Skeletal muscle satellite cell (primary cell): ENCODE data around the gene RIMKLA.
A peak's percentile ranks its signal among the peaks of the same experiment; 100 is the strongest.

Experiments
- H3K27me3 ChIP-seq: 2 replicates; pipeline ENCODE4 v1.7.0; 2013; ENCODE audit warnings: low read length; ENCODE audit not compliant: control insufficient read depth, insufficient read depth
- H3K36me3 ChIP-seq: 2 replicates; pipeline ENCODE4 v1.7.0; 2013; ENCODE audit warnings: mild to moderate bottlenecking, control low read depth, low read length; ENCODE audit not compliant: insufficient read depth
- H3K4me1 ChIP-seq: 2 replicates; pipeline ENCODE4 v1.7.0; 2013; ENCODE audit warnings: low read length; ENCODE audit not compliant: control insufficient read depth, insufficient read depth
- H3K4me2 ChIP-seq: 2 replicates; pipeline ENCODE4 v1.7.0; 2013; ENCODE audit warnings: mild to moderate bottlenecking, low read length
- H3K4me3 ChIP-seq: 2 replicates; pipeline ENCODE4 v1.7.0; 2013; ENCODE audit warnings: low read length
- H3K9ac ChIP-seq: 2 replicates; pipeline ENCODE4 v1.7.0; 2013; ENCODE audit warnings: mild to moderate bottlenecking, low read depth, low read length, moderate library complexity
- H3K9me3 ChIP-seq: replicated peaks from 2 replicates; pipeline ENCODE4 v1.7.0; 2013; ENCODE audit warnings: mild to moderate bottlenecking, control low read depth, low read length

RIMKLA gene

DNA sequence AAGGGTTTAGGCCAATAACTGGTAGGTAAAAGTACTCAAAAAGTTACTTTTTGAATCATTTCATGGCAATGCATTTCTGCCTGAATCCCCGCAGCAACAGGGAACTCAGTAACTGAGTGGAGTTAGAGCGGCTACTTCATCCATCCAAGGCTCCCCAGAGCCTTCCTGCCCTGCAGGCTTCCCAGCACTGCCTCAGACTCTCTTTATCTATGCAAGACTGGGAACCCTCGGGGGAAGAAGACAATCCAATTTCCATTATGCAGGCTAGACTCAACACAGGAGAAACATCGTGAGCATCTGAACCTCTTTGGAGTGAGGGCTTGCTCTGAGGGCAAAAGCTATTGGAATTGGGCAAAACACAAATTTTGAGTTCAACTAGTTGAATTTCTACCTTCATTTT lies 52.1 kb downstream of the RIMKLA start:
- H3K36me3 ChIP-seq, result no peaks in the 10 kb centered on the region
- H3K4me3 ChIP-seq, result no peak overlapping the region

DNA sequence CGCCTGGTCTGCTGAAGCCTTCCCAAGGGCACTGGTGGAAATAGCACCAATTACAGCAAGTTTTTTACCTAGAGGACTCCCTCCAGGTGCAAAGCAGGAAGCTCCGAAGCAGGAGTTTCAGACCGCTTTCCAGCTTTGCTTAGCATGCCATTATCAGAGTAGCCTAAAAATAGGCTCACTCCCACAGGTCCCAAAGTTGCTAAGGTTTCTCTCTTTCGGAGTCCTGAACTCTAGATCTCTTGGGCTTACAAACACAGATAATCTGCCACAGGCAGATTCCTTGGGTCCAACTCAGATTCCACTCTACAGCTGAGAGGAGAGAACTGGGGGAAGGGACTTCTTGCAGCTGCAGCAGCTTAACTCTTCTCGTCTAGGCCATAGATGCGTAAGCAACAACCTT lies 52.8 kb downstream of the RIMKLA start:
- H3K36me3 ChIP-seq, result no peaks in the 10 kb centered on the region
- H3K4me3 ChIP-seq, result no peak overlapping the region
- no peak overlapping the region for H3K9ac ChIP-seq
- H3K4me1 ChIP-seq, result no peaks in the 10 kb centered on the region
- H3K27me3 ChIP-seq, result peaks cover 19% of the 10 kb centered on the region
- H3K9me3 ChIP-seq, result no peaks in the 10 kb centered on the region
- no peak overlapping the region for H3K4me2 ChIP-seq

More for the DNA sequence above, 52.1 kb downstream of the RIMKLA start:
- Histone ChIP-seq H3K27me3 (peaks cover 19% of the 10 kb centered on the region), H3K4me1 (no peaks in the 10 kb centered on the region), H3K9me3 (no peaks in the 10 kb centered on the region), H3K4me2 (no peak overlapping the region), H3K9ac (no peak overlapping the region)

DNA sequence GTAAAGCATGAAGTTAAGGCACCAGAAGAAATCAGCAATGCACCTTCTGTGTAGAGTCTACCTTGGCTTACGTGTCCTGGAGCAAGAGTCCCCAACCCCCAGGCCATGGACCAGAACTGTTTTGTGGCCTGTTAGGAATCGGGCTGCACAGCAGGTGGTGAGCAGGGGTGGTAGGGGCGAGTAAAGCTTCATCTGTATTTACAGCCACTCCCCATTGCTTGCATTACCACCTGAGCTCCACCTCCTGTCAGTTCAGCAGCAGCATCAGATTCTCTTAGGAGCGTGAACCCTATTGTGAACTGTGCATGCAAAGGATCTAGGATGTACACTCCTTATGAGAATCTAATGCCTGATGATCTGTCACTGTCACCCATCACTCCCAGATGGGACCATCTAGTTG lies 53.7 kb downstream of the RIMKLA start:
- Histone ChIP-seq H3K4me1 (no peaks in the 10 kb centered on the region), H3K4me3 (no peak overlapping the region), H3K27me3 (peaks cover 19% of the 10 kb centered on the region), H3K4me2 (no peak overlapping the region), H3K9me3 (no peaks in the 10 kb centered on the region), H3K36me3 (no peaks in the 10 kb centered on the region), H3K9ac (no peak overlapping the region)

DNA sequence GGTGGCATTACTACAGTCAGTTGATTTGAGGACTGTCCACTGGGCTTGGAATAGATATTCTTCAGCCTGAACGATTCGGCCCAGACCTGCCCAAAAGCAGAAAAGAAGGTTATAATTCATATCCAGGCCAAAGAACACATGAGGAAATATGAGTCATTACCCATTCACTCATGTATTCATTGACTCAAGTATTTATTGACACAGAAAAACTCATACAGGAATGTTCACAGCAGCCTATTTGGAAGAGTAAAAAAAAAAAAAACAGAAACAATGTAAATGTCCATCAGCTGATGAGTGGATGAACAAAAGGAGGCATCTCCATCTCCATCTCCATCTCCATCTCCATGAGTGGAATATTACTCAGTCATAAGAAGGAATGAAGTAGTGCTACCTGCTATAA lies 59.3 kb downstream of the RIMKLA start:
- Histone ChIP-seq H3K4me1 (peaks cover 11% of the 10 kb centered on the region), H3K27me3 (peaks cover 4% of the 10 kb centered on the region), H3K9ac (no peak overlapping the region), H3K36me3 (no peaks in the 10 kb centered on the region), H3K4me3 (no peak overlapping the region), H3K4me2 (no peak overlapping the region), H3K9me3 (no peaks in the 10 kb centered on the region)

DNA sequence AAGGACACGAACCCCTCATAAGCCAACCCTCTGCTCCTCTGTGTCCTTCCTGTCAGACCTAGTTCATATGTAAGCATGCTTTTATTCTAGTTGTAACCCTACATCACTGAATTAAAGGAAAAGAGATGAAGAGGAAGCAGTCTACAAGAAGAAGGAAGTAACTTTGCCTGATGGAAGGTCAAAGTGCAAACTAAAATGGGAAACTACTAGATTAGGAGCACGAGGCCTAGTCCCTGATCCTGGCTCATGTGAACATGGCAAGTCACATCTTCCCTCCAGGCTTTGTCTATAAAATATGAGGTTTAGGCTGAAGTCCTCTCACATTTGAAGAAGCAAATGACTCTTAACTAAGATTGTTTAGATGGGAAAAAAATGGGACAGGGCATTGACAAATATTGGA lies 62.1 kb downstream of the RIMKLA start:
- Histone ChIP-seq H3K4me2 (no peak overlapping the region), H3K27me3 (peaks cover 4% of the 10 kb centered on the region), H3K9me3 (no peaks in the 10 kb centered on the region), H3K9ac (no peak overlapping the region), H3K36me3 (no peaks in the 10 kb centered on the region), H3K4me1 (peaks cover 11% of the 10 kb centered on the region), H3K4me3 (no peak overlapping the region)

DNA sequence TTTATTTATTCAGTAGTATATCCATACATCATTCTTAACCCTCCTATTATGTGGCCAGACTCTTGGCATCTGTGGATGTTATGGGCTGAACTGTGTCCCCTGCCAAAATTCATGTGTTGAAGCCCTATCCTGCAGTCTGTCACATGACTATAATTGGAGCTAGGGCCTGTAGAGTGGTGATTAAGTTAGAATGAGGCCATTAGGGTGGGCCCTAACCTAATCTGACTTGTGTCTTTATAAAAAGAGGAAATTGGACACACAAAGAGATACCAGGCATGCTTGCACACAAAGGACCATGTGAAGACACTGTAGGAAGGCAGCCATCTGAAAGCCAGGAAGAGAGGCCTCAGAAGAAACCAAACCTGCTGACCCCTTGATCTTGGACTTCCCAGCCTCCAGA lies 68.7 kb downstream of the RIMKLA start:
- Histone ChIP-seq H3K4me3 (no peak overlapping the region), H3K36me3 (no peaks in the 10 kb centered on the region), H3K9me3 (no peaks in the 10 kb centered on the region), H3K4me1 (no peaks in the 10 kb centered on the region), H3K9ac (no peak overlapping the region), H3K27me3 (no peaks in the 10 kb centered on the region), H3K4me2 (no peak overlapping the region)

DNA sequence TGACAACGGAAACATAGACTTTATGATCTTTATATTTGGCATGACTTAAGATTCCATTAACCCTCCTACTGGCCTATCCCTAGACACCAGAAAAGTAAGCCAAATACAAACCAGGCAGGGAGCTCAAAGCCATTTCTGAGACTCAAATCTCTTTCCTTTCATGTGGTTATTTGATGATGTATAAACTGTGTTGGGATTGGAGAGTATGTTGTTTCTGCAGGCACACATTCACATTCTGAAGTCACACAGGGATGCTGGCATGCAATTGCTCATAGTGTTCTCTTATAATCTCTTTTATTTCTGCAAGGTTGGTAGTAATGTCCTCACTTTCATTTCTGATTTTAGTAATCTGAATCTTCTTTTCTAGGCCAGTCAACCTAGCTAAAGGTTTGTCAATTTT lies 69.5 kb downstream of the RIMKLA start:
- no peak overlapping the region for H3K9ac ChIP-seq
- no peaks in the 10 kb centered on the region for H3K36me3 ChIP-seq
- H3K9me3 ChIP-seq, result no peaks in the 10 kb centered on the region
- H3K27me3 ChIP-seq, result no peaks in the 10 kb centered on the region
- H3K4me1 ChIP-seq, result no peaks in the 10 kb centered on the region
- no peak overlapping the region for H3K4me2 ChIP-seq
- no peak overlapping the region for H3K4me3 ChIP-seq

DNA sequence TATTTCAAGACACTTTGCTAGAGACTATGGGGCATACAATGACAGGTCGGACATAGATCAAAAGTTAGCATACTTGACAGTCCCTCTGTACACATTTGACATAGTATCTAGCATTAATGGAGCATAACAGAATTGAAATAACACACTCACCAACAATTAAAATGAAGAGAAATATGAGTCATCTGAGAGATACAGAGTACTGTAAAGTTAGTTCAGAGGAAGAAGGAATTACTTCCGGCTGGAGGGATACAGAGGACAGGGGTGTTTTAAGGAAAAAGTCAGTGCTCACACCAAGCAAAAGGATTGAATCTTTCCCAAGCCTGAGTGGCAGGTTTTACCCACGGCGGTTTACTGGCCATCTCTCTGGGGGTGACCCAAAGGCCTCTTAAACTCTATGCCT lies 72.8 kb downstream of the RIMKLA start:
- H3K9ac ChIP-seq, result no peak overlapping the region
- no peak overlapping the region for H3K4me2 ChIP-seq
- H3K9me3 ChIP-seq, result no peaks in the 10 kb centered on the region
- H3K36me3 ChIP-seq, result no peaks in the 10 kb centered on the region
- H3K27me3 ChIP-seq, result no peaks in the 10 kb centered on the region
- no peak overlapping the region for H3K4me3 ChIP-seq
- H3K4me1 ChIP-seq, result peaks cover 14% of the 10 kb centered on the region

DNA sequence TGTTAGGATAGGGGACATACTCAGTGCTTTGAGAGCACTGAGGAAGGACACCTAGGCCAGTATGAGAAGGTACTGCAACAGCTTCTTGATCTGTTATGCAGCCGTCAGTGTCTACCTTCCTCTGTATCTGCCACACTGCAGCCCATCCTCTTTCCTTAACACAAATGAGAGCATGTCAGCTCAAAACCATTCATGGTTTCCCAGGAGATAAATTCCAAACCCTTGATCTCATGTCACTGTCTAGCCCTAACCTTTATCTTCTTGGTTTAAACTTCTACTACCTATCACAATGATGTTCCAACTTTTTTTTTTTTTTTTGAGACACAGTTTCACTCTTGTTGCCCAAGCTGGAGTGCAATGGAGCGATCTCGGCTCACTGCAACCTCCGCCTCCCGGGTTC lies 73.8 kb downstream of the RIMKLA start:
- H3K9ac ChIP-seq, result no peak overlapping the region
- no peaks in the 10 kb centered on the region for H3K27me3 ChIP-seq
- no peak overlapping the region for H3K4me3 ChIP-seq
- no peaks in the 10 kb centered on the region for H3K9me3 ChIP-seq
- peaks cover 14% of the 10 kb centered on the region for H3K4me1 ChIP-seq
- H3K4me2 ChIP-seq, result no peak overlapping the region
- no peaks in the 10 kb centered on the region for H3K36me3 ChIP-seq

DNA sequence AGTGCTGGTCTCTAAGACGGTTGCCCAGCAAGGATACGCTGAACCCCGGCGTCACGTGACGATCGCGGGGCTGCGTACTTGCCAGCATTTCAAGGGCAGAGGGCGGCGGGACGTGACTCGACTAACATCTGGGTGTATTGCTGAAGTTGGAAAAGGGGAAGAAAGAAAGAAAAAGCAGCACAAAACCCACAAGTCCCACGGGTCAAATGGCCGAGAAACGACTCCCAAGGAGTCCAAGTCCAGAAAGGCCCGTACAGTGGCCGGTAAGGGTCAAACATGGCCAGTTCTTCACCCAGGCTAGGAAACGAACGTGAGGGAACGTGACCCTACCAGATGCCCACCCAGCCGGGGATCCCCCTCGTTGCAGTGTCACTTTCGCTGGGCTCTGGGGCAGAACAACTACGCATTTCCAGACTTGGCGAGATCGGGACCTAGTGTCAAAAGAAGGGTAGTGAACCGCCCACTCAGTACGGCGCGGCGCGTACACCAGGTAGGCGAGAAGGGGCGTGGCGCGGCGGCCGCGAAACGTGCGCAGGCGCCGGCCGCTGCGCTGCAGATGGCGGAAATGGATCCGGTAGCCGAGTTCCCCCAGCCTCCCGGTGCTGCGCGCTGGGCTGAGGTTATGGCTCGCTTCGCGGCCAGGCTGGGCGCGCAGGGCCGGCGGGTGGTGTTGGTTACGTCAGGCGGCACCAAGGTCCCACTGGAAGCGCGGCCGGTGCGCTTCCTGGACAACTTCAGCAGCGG lies 75.6 kb downstream of the RIMKLA start, which contains the start of the genes PPCS and ZMYND12:
TSS of gene PPCS (plus strand) at position 534 of the 744 bp plus-strand sequence. CDS start at position 557, 23 bp downstream.
TSS of gene ZMYND12 (minus strand) at position 13 of the 744 bp plus-strand sequence. CDS start 25 bp downstream, outside the sequence.
- Histone ChIP-seq H3K27me3 (no peaks in the 10 kb centered on the region), H3K36me3 (peaks cover 6% of the 10 kb centered on the region), H3K9me3 (no peaks in the 10 kb centered on the region), H3K9ac (peak within 1 kb of the TSS; percentile 93), H3K4me2 (peak within 1 kb of the TSS; percentile 100), H3K4me3 (peak within 1 kb of the TSS; percentile 99), H3K4me1 (peaks cover 14% of the 10 kb centered on the region)

DNA sequence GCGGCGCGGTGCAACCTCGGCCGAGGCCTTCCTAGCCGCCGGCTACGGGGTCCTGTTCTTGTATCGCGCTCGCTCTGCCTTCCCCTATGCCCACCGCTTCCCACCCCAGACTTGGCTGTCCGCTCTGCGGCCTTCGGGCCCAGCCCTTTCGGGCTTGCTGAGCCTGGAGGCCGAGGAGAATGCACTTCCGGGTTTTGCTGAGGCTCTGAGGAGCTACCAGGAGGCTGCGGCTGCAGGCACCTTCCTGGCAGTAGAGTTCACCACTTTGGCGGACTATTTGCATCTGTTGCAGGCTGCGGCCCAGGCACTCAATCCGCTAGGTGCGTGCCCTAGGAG lies 76.1 kb downstream of the RIMKLA start:
- H3K4me2 ChIP-seq, result peak overlapping the region; percentile 100
- H3K27me3 ChIP-seq, result no peaks in the 10 kb centered on the region
- H3K9ac ChIP-seq, result peak overlapping the region; percentile 93
- peak overlapping the region; percentile 99 for H3K4me3 ChIP-seq
- peaks cover 14% of the 10 kb centered on the region for H3K4me1 ChIP-seq
- H3K9me3 ChIP-seq, result no peaks in the 10 kb centered on the region
- H3K36me3 ChIP-seq, result peaks cover 6% of the 10 kb centered on the region

DNA sequence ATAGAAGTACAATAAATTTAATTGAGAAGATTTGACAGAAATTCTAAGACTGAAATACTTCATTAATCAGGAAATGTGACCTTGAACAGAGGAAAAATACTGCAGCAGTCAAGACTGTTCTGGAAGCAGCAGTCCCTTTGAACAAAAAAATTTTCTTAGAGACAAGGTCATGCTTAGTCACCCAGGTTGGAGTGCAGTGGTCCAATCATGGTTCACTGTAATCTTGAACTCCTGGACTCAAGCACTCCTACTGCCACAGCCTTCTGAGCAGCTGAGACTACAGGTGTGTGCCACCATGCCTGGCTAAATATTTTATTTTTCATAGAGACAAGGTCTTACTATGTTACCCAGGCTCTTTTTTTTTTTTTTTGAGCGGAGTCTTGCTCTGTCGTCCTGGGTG lies 80.6 kb downstream of the RIMKLA start:
- Histone ChIP-seq H3K9me3 (no peaks in the 10 kb centered on the region), H3K27me3 (no peaks in the 10 kb centered on the region), H3K4me2 (no peak overlapping the region), H3K9ac (no peak overlapping the region), H3K36me3 (peaks cover 6% of the 10 kb centered on the region), H3K4me3 (no peak overlapping the region), H3K4me1 (peaks cover 14% of the 10 kb centered on the region)
